Natural killer cell treated with Interleukin-12 subunit alpha and Interleukin-12 subunit beta and Interleukin-15 and Interleukin-18, amount 100 ng/mL, for 72 hours (primary cell): ENCODE results near the gene SSR1. TPM values are rescaled to one million over a fixed set of nuclear protein-coding genes. Genes with fewer than 3 reads are reported as not detected.
A peak's percentile ranks its signal among the peaks of the same experiment; 100 is the strongest.
"Not testable (repeated sequence)": the region's sequence is repeated elsewhere in the genome, so short reads cannot be mapped to it uniquely, and the experiment has no call there.

Source experiments
- ATAC-seq, 2 donors: fragments of 150-1000 bp; cut with Tn5 transposase in 1 of 2; sonication (Bioruptor Pico), chemical (Tn5 transposase) in 1 of 2; 2 replicates each; pipeline ENCODE4 v1.10.0; 2021
- DNase-seq: peaks from one replicate; pipeline ENCODE4 v3.0.0; 2022; ENCODE audit warnings: low spot score
- H3K27ac Mint-ChIP-seq, 2 donors: 1 replicate in 1 of 2; 2 replicates in 1 of 2; pipeline ENCODE4 v1.8.0; 2022; ENCODE audit warnings: mixed read lengths in 2 of 2, mild to moderate bottlenecking in 1 of 2, moderate library complexity in 1 of 2
- H3K27me3 Mint-ChIP-seq, 2 donors: 1 replicate in 1 of 2; 2 replicates in 1 of 2; pipeline ENCODE4 v1.8.0; 2022; ENCODE audit warnings: mixed read lengths in 2 of 2
- H3K36me3 Mint-ChIP-seq: one replicate; pipeline ENCODE4 v1.8.0; 2022; ENCODE audit warnings: mixed read lengths
- H3K4me1 Mint-ChIP-seq, 2 donors: 1 replicate in 1 of 2; 2 replicates in 1 of 2; pipeline ENCODE4 v1.8.0; 2022; ENCODE audit warnings: low read depth in 2 of 2, mixed read lengths in 2 of 2, mild to moderate bottlenecking in 1 of 2
- H3K4me3 Mint-ChIP-seq: one replicate; pipeline ENCODE4 v1.8.0; 2022; ENCODE audit warnings: mixed read lengths
- H3K9me3 Mint-ChIP-seq: 2 replicates; pipeline ENCODE4 v1.8.0; 2022; ENCODE audit warnings: mixed read lengths
- total RNA-seq, 2 donors: library from RNA; stranded (reverse); gene quantifications; one replicate each; pipeline ENCODE4 v1.2.3, GENCODE V29; 2022

Gene SSR1
- total RNA-seq, 2 donors from 2014 or later, result 154 to 194 TPM

DNA sequence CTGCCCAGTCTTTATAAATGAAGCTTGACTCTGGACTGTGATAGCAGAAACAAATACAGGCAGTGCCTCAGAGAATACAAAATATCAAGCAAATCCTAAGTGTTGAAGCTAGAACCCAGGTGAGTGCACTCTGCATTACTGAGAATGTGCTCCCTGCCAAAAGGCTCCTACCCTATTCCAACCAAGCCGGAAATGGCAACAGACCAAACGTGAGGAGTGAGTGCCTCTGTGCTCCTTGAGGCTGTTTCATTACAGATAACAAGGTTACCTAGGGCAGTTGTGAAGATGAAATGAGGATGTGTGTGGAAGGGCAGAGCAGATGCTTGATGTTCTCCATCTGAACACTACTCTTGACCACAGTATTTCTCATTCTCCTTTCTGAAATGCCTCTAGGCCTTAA, 29.3 kb downstream of the SSR1 start:
- no peaks in the 10 kb centered on the region for H3K9me3 Mint-ChIP-seq
- no peak overlapping the region for H3K4me3 Mint-ChIP-seq

DNA sequence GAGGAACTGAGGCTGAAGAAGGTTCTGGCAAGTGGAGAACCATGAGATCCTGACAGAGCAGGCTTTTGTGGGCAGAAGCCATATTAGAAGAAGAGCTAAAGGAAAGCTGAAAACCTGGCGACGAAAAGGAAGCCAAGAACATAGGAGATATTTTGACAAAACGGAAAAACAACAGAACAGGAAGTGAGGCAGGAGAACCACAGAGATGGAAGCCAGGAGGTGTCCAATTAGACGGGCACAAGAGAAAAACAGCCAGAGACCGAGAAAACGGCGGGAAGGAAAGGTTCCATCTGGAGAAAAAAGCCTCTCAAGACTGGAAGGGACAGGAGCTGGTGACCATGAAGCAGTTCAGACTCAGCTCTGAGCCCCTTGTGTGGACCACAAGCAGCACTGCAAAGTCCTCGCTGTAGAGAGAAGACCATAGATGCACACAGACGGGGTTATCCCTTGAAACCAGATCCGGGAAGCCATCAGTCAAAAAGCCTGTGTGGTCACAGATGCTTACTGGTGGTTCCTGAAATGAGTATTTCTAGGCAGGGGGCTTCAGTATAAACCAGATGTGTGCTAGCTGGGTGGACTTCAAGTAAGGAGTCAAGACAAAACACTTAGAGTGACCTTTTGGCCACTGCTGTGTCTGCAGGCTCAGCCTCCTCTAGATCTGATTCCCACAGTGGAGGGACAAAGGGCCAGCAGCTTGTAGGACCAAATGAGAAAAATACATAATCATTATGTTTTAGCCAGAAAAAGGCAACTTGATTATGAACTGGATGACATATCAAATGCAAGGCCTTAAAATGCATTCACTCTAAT, 30.7 kb downstream of the SSR1 start:
- ATAC-seq, result peak; percentile 79 to 86

More for the DNA sequence above, 29.3 kb downstream of the SSR1 start:
- Mint-ChIP-seq H3K4me1 (peaks cover 17 to 22% of the 10 kb centered on the region in 2 donors), H3K27me3 (no peaks in the 10 kb centered on the region), H3K36me3 (peaks cover 19% of the 10 kb centered on the region), H3K27ac (no peak overlapping the region)
- ATAC-seq, result no peak
- DNase-seq, result no peak

DNA sequence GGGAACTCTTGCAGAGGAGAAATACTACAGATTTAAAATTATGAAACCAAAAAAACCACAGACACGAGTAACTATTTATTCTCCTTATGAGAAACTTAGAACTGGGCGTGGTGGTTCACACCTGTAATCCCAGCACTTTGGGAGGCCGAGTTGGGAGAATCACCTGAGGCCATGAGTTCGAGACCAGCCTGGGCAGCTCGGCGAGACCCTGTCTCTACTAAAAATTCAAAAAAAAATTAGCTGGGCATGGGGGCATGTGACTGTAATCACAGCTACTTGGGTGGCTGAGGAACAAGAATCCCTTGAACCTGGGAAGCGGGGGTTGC, 36.8 kb downstream of the SSR1 start:
- Mint-ChIP-seq H3K9me3 (no peaks in the 10 kb centered on the region), H3K4me3 (no peak overlapping the region), H3K4me1 (peaks cover 8 to 12% of the 10 kb centered on the region in 2 donors), H3K27me3 (peaks cover 0 to 2% of the 10 kb centered on the region in 2 donors), H3K27ac (no peak overlapping the region), H3K36me3 (no peaks in the 10 kb centered on the region)
- ATAC-seq (no peak), DNase-seq (no peak)

More for the DNA sequence above, 30.7 kb downstream of the SSR1 start:
- H3K9me3 Mint-ChIP-seq, result no peaks in the 10 kb centered on the region
- no peaks in the 10 kb centered on the region for H3K27me3 Mint-ChIP-seq
- peaks cover 7% of the 10 kb centered on the region for H3K36me3 Mint-ChIP-seq
- H3K4me3 Mint-ChIP-seq, result peak overlapping the region; percentile 72
- peak overlapping the region; percentile 57 to 64 for H3K27ac Mint-ChIP-seq
- no peak for DNase-seq
- H3K4me1 Mint-ChIP-seq, result peaks cover 20 to 21% of the 10 kb centered on the region in 2 donors

DNA sequence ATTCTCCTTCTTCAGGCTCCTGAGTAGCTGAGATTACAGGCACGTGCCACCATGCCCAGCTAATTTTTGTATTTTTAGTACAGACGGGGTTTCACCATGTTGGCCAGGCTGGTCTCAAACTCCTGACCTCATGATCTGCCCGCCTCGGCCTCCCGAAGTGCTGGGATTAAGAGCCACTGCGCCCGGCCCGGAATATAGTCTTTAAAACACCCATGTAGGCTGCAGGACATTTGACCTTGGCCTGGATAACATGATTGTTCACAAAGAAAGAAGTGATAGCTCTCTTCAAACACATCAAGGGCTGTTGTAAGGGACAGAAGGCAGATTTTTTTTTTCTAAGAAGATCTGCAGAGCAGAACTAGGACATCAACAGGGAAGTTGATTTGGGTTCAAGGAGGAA, 38.5 kb downstream of the SSR1 start:
- not testable (repeated sequence) for DNase-seq, H3K4me3 Mint-ChIP-seq

DNA sequence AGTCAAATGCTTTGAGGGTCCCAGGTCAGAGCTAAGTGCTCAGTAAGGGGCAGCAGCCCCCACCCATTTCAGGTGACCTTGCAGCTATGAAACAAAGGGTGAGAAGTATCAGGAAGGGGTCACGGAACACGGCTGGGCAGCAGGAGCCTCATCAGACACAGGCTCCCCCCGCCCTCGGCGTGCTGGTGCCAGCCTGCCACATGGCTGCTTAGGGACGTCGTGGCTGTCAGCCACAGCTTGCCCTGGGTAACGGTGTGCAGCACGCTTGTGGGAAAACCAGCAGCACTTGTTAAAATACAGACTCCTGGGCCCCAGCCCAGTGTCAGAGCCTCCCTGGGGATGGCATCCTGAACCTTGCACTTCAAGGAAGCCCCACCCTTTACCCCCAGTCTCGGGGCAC, 39.3 kb downstream of the SSR1 start:
- Mint-ChIP-seq H3K4me3 (no peak overlapping the region), H3K27me3 (peaks cover 0 to 4% of the 10 kb centered on the region in 2 donors), H3K9me3 (no peaks in the 10 kb centered on the region), H3K27ac (no peak overlapping the region), H3K4me1 (peaks cover 5 to 10% of the 10 kb centered on the region in 2 donors), H3K36me3 (no peaks in the 10 kb centered on the region)
- DNase-seq (no peak), ATAC-seq (no peak)

More for the DNA sequence above, 38.5 kb downstream of the SSR1 start:
- peaks cover 5 to 12% of the 10 kb centered on the region in 2 donors for H3K4me1 Mint-ChIP-seq
- not testable (repeated sequence) for H3K27me3 Mint-ChIP-seq, H3K27ac Mint-ChIP-seq, H3K36me3 Mint-ChIP-seq, H3K9me3 Mint-ChIP-seq, ATAC-seq

DNA sequence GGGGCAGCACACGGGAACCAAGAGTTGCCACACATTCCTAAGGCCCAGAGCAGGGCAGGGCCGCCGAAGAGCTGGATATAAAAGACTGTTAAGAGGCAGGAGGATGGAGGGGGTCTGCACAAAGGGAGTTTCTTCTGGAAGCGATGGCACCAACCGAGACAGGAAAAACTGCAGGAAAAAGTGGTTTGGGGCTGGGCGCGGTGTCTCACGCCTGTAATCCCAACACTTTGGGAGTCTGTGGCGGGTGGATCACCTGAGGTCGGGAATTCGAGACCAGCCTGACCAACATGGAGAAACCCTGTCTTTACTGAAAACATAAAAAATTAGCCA, 41.8 kb downstream of the SSR1 start:
- Mint-ChIP-seq H3K36me3 (no peaks in the 10 kb centered on the region), H3K27ac (peak overlapping the region in 1 of 2 donors; percentile 14), H3K27me3 (peaks cover 0 to 4% of the 10 kb centered on the region in 2 donors), H3K4me3 (no peak overlapping the region), H3K9me3 (no peaks in the 10 kb centered on the region), H3K4me1 (peaks cover 5% of the 10 kb centered on the region in 2 donors)
- DNase-seq (no peak), ATAC-seq (no peak)

DNA sequence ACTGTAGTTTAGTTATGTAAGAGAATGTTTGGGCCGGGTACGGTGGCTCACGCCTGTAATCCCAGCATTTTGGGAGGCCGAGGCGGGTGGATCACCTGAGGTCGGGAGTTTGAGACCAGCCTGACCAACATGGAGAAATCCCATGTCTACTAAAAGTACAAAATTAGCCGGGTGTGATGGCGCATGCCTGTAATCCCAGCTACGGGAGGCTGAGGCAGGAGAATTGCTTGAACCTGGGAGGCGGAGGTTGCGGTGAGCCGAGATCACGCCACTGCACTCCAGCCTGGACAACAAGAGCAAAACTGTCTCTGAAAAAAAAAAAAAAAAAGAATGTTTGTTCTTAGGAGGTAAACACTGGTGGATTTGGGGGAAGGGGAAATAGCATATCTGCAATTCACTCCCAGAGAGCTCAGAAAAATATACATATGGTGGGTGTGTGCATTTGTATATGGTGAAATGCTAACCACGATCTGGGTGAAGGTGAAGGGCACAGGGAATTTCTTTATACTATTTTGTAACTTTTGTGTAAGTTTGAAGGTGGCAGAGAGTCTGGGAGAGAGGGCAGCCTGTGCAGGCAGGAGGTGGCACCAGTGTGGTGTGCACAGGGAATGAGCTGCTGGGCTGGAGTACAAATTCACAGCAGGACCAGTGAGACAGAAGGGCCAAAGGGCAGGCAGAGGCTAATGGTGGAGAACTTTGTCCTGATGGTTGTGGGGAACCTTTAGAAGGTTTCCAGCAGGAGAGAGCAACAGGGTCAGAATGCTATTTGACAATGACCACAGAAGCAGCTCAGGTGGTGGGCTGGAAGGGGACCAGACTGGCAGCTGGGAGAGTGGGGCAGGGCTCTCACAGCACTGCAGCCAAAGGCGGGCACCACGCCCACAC, 42.4 kb downstream of the SSR1 start:
- DNase-seq (no peak), ATAC-seq (no peak)
- Mint-ChIP-seq H3K4me1 (no peaks in the 10 kb centered on the region), H3K27ac (peak overlapping the region in 1 of 2 donors; percentile 14), H3K9me3 (no peaks in the 10 kb centered on the region), H3K4me3 (no peak overlapping the region), H3K27me3 (peaks cover 0 to 4% of the 10 kb centered on the region in 2 donors), H3K36me3 (no peaks in the 10 kb centered on the region)

DNA sequence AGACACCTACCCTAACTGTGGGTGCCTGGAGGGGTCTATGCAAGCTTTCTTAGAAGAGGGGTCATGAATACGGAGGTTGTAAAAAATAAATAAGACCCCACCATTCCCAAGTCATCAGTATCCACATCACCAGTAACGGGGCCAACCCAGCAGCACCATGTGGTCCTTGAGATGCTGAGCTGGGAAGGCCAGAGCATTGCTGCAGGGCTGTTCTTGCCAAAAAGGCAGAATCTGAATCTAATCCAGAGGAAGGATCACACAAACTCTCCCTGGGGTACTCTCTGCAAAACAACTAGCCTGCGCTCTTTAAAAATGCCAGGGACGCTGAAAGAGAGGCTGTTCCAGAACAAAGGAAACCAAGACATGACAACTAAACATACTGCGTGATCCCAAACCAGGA, 43.2 kb downstream of the SSR1 start:
- ATAC-seq (no peak), DNase-seq (no peak)
- H3K9me3 Mint-ChIP-seq, result no peaks in the 10 kb centered on the region
- no peak overlapping the region for H3K4me3 Mint-ChIP-seq
- H3K27ac Mint-ChIP-seq, result peak overlapping the region in 1 of 2 donors; percentile 14
- peaks cover 0 to 4% of the 10 kb centered on the region in 2 donors for H3K27me3 Mint-ChIP-seq
- H3K36me3 Mint-ChIP-seq, result no peaks in the 10 kb centered on the region
- H3K4me1 Mint-ChIP-seq, result no peaks in the 10 kb centered on the region

DNA sequence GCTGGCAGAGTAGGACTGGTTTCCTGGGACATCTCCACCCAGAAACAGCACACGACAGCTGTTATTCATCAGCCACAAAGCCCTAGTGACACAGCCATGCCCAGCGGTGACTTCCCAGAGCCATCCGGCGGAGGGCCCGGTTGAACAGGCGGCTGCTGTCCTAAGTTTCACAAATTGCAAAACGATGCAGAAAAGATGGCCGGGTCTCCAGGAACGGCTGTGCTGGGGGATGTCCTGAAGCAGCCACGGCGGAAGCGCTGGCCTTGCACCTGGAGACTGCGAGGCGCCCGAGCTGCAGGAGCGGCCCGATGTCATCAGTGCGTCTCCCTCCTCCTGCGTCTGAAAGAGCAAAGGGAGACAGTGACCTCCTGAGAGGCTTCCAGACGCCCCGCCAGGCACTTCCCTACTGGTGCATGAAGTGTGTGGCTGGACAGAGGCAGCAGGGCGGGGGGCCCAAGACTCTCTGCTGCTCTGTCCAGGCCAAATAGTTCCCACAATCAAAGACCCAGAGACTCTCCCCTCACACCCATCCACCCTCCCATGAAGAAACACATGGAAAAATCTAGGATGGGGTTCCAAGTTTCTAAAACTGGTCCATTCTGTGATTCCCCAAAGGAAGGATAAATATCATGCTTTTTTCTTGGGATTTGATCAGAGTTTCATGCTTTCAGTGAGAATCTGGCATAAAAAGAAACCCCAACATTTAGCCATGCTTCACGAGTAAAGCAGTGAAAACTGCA, 44.0 kb downstream of the SSR1 start:
- Mint-ChIP-seq H3K9me3 (no peaks in the 10 kb centered on the region), H3K36me3 (no peaks in the 10 kb centered on the region), H3K4me3 (no peak overlapping the region), H3K4me1 (no peaks in the 10 kb centered on the region), H3K27ac (no peak overlapping the region), H3K27me3 (peaks cover 0 to 4% of the 10 kb centered on the region in 2 donors)
- DNase-seq (no peak), ATAC-seq (no peak)

DNA sequence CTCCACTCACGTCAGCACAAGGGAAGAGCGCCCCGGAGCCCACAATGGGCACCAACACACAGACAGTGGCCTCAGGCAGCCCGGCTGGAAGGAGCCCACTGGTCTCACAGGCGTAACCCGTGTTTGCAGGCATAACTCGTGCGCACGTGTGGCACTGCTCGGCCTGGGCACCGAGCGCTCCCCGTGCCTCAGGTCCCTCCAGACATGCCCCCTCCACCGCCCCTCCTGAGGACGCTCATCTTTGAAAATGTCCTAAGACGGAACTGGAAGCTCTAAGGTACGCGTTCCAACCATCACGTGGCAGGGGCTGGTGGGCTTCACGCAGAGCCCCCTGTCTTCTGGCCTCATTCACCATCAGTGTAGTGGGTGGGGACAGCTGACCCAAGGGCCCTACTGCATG, 44.6 kb downstream of the SSR1 start:
- H3K4me1 Mint-ChIP-seq, result no peaks in the 10 kb centered on the region
- H3K4me3 Mint-ChIP-seq, result no peak overlapping the region
- no peak overlapping the region for H3K27ac Mint-ChIP-seq
- H3K36me3 Mint-ChIP-seq, result no peaks in the 10 kb centered on the region
- ATAC-seq (no peak), DNase-seq (no peak)
- H3K9me3 Mint-ChIP-seq, result no peaks in the 10 kb centered on the region
- H3K27me3 Mint-ChIP-seq, result peaks cover 0 to 3% of the 10 kb centered on the region in 2 donors

DNA sequence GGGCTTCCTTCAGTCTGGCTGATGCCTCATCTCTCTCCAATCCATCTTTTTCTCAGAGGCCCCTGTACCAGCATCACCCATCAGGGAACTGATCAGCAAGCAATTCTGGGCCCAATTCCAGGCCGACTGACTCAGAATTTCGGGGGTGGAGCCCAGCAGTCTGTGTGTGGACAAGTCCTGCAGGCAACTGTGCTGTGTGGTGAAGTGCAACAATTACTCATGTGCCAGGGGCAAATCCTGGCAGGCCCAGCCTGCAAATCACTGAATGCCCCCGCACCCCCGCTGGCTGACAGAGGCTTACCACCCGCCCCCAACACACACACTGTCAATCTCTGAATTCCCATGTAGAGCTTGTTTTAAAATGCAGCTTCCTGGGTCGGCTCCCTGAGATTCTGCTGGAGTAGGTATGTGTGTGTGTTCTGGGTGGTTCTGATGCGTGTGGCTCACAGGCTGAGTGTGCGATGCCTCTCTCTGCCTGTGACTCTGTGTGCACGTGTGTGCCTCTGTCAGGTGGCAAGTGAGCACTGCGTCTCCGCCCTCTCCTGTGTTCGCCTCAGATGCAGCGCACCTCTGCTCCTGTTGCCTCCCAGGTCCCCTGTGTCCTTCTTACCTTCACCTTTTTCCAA, 45.4 kb downstream of the SSR1 start:
- H3K27me3 Mint-ChIP-seq, result peaks cover 0 to 3% of the 10 kb centered on the region in 2 donors
- no peaks in the 10 kb centered on the region for H3K4me1 Mint-ChIP-seq
- H3K27ac Mint-ChIP-seq, result no peak overlapping the region
- ATAC-seq (no peak), DNase-seq (no peak)
- no peak overlapping the region for H3K4me3 Mint-ChIP-seq
- no peaks in the 10 kb centered on the region for H3K36me3 Mint-ChIP-seq
- no peaks in the 10 kb centered on the region for H3K9me3 Mint-ChIP-seq

DNA sequence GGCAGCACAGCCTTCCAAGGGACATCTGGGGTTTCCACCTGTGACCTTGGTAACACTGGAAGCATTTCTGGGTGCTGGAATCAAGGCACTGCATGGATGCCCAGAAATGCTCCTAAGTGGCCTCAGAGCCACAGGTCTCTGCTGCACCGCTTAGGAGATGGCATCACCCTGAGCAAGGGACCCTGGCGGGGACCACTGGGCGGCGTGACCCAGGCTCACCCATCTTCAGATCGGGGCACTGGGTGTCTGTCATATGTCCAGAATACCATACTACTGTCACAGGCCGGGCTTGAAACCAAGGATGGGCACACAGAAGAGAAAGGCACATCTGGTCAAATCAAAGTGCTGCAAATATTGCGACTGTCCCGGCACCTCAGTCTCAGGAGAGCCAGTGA, 45.9 kb downstream of the SSR1 start:
- Mint-ChIP-seq H3K27me3 (peaks cover 0 to 6% of the 10 kb centered on the region in 2 donors), H3K36me3 (no peaks in the 10 kb centered on the region), H3K4me1 (peaks cover 0 to 4% of the 10 kb centered on the region in 2 donors), H3K9me3 (no peaks in the 10 kb centered on the region), H3K4me3 (no peak overlapping the region), H3K27ac (no peak overlapping the region)
- DNase-seq, result no peak
- no peak for ATAC-seq

DNA sequence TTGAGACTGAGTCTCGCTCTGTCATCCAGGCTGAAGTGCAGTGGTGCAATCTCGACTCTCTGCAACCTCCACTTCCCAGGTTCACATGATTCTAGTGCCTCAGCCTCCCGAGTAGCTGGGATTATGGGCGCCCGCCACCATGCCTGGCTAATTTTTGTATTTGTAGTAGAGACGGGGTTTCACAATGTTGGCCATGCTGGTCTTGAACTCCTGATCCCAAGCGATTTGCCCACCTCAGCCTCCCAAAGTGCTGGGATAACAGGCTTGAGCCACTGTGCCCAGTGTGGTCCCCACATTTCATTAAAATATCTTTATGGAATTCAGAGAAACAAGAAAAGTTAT, 47.6 kb downstream of the SSR1 start:
- not testable (repeated sequence) for H3K9me3 Mint-ChIP-seq, H3K27ac Mint-ChIP-seq, H3K27me3 Mint-ChIP-seq, H3K4me3 Mint-ChIP-seq, ATAC-seq, H3K36me3 Mint-ChIP-seq, DNase-seq
- H3K4me1 Mint-ChIP-seq, result peaks cover 7 to 15% of the 10 kb centered on the region in 2 donors
